ENCODE data around the gene HNRNPL. TPM values are rescaled to one million over a fixed set of nuclear protein-coding genes. Genes with fewer than 3 reads are reported as not detected.
A peak's percentile ranks its signal among the peaks of the same experiment; 100 is the strongest.

The HNRNPL gene
- total RNA-seq, 4 donors from 2014 or later, result 88.3 to 172 (median 126) TPM

DNA sequence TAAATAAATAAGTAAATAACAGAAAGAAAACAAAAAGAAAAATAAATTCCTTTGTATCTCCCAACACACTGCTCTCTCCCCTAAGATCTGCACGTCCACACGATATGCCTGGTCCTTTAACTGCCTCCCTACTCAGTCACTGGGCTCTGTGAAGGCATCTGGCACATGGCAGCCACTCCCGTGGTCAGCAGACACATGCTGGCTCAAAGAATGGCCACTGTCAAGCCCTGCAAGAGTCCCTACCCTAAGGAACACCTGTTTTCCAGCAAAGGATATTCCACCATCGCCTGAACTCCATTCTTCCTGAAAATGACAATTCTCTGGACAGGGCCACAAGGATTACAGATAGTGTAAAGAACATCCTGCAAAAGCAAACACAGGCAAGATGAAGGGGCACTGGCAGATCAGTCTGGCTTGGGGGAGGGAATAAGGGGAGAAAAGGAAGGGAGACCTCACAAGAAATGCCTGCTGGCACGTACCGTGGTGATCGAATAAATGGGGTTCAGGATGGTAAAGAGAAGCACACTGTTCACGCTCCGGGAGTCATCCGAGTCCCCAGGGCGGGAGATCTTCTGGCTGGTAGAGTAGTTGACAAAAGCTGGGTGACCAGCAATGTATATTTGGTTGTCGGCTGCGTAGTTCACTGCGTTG is 4.3 kb downstream of the HNRNPL start:
- Histone ChIP-seq H3K36me3 (peaks cover 14 to 74% of the 10 kb centered on the region in 2 donors), H3K27ac (peak overlapping the region; percentile 97 to 100 (median 99)), H3K9me3 (no peaks in the 10 kb centered on the region), H3K4me1 (peaks cover 70 to 71% of the 10 kb centered on the region in 2 donors), H3K27me3 (no peaks in the 10 kb centered on the region), H3K4me3 (no peak overlapping the region)
- in situ Hi-C loops (cut with MboI; ENCODE audit: low sequenced_read_pairs in 4 of 4), result loop anchor here in 2 of 4 donors (10.0 to 25.0 kb wide), 4 partner anchors 49 to 458 kb away; partner anchors contain the start of genes ACTN4 (in 1 of the 2), GGN (in 1 of the 2), NFKBIB (in 1 of the 2) and SIRT2 (in 1 of the 2)
- ATAC-seq (no peak), DNase-seq (peak; percentile 59 to 71)
- intact Hi-C loops (cut with DNase I; ENCODE audit: low total_unique reads), result no loop called here
- peak in 1 of 2 donors; percentile 27 for TF ChIP-seq POLR2A (IDR thresholded peaks at IDR 0.05)
- TF ChIP-seq, protein P1, sequence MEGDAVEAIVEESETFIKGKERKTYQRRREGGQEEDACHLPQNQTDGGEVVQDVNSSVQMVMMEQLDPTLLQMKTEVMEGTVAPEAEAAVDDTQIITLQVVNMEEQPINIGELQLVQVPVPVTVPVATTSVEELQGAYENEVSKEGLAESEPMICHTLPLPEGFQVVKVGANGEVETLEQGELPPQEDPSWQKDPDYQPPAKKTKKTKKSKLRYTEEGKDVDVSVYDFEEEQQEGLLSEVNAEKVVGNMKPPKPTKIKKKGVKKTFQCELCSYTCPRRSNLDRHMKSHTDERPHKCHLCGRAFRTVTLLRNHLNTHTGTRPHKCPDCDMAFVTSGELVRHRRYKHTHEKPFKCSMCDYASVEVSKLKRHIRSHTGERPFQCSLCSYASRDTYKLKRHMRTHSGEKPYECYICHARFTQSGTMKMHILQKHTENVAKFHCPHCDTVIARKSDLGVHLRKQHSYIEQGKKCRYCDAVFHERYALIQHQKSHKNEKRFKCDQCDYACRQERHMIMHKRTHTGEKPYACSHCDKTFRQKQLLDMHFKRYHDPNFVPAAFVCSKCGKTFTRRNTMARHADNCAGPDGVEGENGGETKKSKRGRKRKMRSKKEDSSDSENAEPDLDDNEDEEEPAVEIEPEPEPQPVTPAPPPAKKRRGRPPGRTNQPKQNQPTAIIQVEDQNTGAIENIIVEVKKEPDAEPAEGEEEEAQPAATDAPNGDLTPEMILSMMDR (IDR thresholded peaks at IDR 0.05 in 4 of 5, conservative IDR thresholded peaks at IDR 0.05 in 1 of 5), result no peak

DNA sequence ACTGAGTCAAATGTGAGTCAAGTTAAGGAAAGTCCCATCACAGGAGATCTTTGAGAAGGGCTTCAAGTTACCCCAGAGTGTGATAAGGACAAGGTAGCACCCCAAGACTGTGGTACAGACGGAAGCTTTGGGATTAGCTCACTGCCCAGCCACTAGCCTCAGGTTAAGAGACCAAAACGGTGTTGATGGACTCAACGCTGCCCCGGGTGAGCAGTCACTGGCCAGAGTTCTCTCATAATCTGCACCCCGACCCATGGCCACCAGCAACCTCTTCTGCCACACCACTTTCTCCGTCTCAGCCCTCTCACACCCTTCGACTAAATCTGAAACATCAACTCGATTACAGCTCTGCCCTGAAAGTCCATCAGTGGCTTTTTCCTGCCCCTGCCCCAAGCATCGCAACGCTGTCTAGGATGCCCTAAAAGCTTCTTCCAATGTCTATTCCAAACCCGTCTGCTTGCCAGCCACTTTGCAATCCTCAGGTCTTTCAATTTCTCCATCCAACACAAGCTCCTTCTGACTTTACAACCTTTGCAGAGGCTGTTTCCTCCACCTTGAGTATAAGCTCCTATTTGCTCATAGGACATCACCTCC is 5.6 kb downstream of the HNRNPL start:
- Histone ChIP-seq H3K4me3 (no peak overlapping the region), H3K36me3 (peaks cover 14 to 87% of the 10 kb centered on the region in 2 donors), H3K27me3 (no peaks in the 10 kb centered on the region), H3K27ac (peak overlapping the region; percentile 97 to 100 (median 99)), H3K4me1 (peaks cover 78 to 83% of the 10 kb centered on the region in 2 donors), H3K9me3 (no peaks in the 10 kb centered on the region)
- ATAC-seq (no peak), DNase-seq (no peak)
- in situ Hi-C loops (cut with MboI; ENCODE audit: low sequenced_read_pairs in 4 of 4) (loop anchor here in 2 of 4 donors (10.0 to 25.0 kb wide), 4 partner anchors 51 to 457 kb away; partner anchors contain the start of genes ACTN4 (in 1 of the 2), GGN (in 1 of the 2), NFKBIB (in 1 of the 2) and SIRT2 (in 1 of the 2)), intact Hi-C loops (cut with DNase I; ENCODE audit: low total_unique reads) (no loop called here)
- TF ChIP-seq, protein P1 (IDR thresholded peaks at IDR 0.05 in 4 of 5, conservative IDR thresholded peaks at IDR 0.05 in 1 of 5), result no peak
- TF ChIP-seq POLR2A (IDR thresholded peaks at IDR 0.05), result no peak

DNA sequence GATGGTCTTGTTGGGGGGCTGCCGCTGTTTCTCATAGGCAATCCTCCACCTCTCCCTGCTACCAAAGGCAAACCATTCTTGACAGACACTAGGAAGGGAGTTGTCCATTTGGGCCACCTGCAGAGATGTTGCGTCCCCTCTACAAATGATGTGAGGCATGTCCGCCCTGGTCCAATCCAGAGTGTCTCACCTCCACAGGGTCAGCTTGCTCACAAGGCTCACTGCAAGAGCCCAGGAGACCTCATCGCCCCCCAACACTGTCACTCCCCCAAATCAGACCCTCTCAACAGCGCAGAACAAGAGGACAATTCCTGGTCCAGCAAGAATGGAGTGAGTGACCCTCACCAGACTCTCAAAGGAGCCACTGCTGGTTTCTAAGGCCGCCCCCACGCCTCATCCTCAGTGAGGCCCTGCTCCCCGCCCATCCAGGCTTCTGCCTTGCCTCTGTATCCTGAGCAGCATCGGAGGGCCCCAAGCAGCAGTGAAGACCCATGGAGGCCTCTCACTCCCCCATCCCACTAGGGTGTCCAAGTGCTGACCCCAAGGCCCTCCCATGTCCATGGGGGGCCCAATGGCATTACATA is 6.5 kb downstream of the HNRNPL start:
- DNase-seq (no peak), ATAC-seq (no peak)
- Histone ChIP-seq H3K27me3 (no peaks in the 10 kb centered on the region), H3K4me1 (peaks cover 80 to 86% of the 10 kb centered on the region in 2 donors), H3K4me3 (no peak overlapping the region), H3K9me3 (no peaks in the 10 kb centered on the region), H3K36me3 (peaks cover 15 to 96% of the 10 kb centered on the region in 2 donors), H3K27ac (peak overlapping the region; percentile 97 to 100 (median 99))
- TF ChIP-seq, protein P1 (IDR thresholded peaks at IDR 0.05 in 4 of 5, conservative IDR thresholded peaks at IDR 0.05 in 1 of 5), result no peak
- TF ChIP-seq POLR2A (IDR thresholded peaks at IDR 0.05), result no peak
- in situ Hi-C loops (cut with MboI; ENCODE audit: low sequenced_read_pairs in 4 of 4) (loop anchor here in 2 of 4 donors (10.0 to 25.0 kb wide), 4 partner anchors 52 to 456 kb away; partner anchors contain the start of genes ACTN4 (in 1 of the 2), GGN (in 1 of the 2), NFKBIB (in 1 of the 2) and SIRT2 (in 1 of the 2)), intact Hi-C loops (cut with DNase I; ENCODE audit: low total_unique reads) (no loop called here)

DNA sequence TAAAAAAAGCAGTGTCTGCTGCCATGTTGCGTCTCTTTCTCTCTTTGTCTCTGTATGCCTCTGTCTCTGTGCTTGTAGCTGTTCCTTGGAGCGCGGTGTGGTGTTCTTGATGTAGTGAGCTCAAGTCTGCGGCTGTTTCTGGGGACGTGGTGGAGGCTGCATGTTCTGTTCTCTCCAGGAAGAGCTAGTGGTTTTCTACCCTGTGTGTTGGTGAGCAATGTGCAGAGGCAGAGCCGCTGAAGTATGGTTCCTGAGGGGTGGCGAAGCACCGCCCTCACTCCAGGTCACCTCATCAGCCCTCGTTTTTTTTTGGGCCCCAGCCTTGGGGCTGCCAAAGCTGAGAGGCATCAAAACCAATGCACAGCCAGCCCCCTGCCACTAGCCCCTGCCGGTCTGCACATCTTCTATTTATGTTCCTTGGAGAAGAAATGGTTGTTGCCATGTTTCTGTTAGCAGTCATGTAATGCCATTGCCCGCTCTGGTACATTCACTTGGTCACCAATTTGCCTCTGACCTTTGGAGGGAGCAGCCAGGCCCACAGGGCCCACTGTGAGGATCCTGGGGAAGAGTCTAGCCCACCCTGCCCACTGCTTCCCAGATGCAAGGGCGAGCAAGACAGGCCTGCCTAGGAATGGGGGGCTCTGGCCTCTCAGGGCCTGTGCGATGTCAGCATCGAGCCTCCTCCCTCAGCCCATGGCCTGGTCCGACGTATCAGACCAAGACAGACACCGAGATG is 7.2 kb downstream of the HNRNPL start:
- in situ Hi-C loops (cut with MboI; ENCODE audit: low sequenced_read_pairs in 4 of 4) (loop anchor here in 2 of 4 donors (10.0 to 25.0 kb wide), 4 partner anchors 52 to 455 kb away; partner anchors contain the start of genes ACTN4 (in 1 of the 2), GGN (in 1 of the 2), NFKBIB (in 1 of the 2) and SIRT2 (in 1 of the 2)), intact Hi-C loops (cut with DNase I; ENCODE audit: low total_unique reads) (no loop called here)
- Histone ChIP-seq H3K27me3 (no peaks in the 10 kb centered on the region), H3K27ac (peak overlapping the region; percentile 91 to 100 (median 98)), H3K4me1 (peaks cover 80 to 85% of the 10 kb centered on the region in 2 donors), H3K9me3 (no peaks in the 10 kb centered on the region), H3K36me3 (peaks cover 19 to 100% of the 10 kb centered on the region in 2 donors), H3K4me3 (no peak overlapping the region)
- TF ChIP-seq POLR2A (IDR thresholded peaks at IDR 0.05), result no peak
- TF ChIP-seq, protein P1 (IDR thresholded peaks at IDR 0.05 in 4 of 5, conservative IDR thresholded peaks at IDR 0.05 in 1 of 5), result no peak
- ATAC-seq (no peak), DNase-seq (no peak)
